Activated T-cell treated with anti-CD3 and anti-CD28 coated beads for 24 hours (primary cell): ENCODE measurements around the gene KCNK16.

ENCODE experiments used
- DNase-seq: peaks from one replicate; pipeline ENCODE4 v3.0.0-alpha.2; 2020; ENCODE audit warnings: low read depth

KCNK16 gene

DNA sequence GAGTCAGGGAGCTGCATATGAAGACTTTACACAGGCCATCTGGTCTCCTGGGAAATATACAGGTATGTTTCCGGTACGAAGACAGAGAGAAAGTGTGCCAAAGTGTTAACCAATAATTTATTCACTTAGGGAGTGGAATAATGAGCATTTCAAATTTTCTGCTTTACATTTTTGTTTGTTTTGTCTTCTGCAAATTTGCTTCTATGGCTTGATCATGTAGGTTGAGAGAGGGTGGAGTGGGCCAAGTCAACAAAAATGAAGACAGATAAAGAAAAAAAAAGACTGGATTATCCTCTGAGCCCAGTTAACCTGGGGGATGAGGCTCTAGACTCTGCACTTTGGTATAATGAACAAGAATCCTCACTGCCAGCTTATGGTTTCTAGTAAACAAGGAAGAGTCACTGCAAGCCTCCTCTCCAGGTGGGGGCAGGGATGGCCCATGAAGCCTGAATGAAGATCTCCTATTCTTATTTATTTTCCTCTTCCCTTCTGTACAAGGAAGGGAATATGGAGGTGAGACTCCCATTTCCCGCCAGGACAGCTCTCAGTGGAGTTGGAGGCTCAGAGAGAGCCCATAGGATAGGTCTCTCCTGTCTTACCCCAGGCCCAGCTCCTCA is 46.0 kb downstream of the KCNK16 start:
- DNase-seq = no peak

DNA sequence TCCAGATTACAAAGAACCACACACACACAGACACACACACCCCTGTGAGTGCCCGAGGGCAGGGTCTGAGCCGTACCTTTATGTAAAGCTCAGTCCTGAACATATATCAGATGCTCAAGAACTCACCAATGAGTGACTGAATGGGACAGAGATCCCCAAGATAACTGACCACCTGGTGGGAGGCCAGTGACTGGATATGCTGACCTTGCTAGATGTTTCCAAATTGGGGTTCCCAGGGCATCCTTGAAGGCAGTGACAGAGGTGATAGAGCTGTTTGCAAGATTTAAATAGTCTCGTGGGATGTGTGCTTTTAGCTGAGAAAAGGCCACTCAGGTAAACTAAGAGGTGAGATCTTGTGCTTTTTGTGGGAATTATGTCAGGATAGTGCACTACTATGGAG is 47.6 kb downstream of the KCNK16 start:
- DNase-seq = no peak

DNA sequence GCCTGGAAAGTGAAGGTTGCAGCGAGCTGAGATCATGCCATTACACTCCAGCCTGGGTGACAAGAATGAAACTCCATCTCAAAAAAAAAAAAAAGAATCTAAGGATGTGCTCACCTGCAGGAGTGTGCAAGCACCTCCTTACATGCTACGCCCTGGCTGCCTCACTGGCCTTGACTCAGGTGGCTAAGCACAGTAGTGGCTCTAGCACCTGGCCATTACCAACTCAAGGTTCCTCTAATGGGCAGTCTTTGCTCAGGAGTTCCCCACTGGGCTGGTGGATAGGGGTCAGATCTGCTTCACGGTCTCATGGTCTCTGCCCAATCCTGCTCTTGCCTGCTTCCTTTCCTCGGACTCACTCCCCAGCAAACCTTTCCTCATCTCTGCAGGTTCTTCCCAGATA is 48.0 kb downstream of the KCNK16 start:
- DNase-seq = no peak

DNA sequence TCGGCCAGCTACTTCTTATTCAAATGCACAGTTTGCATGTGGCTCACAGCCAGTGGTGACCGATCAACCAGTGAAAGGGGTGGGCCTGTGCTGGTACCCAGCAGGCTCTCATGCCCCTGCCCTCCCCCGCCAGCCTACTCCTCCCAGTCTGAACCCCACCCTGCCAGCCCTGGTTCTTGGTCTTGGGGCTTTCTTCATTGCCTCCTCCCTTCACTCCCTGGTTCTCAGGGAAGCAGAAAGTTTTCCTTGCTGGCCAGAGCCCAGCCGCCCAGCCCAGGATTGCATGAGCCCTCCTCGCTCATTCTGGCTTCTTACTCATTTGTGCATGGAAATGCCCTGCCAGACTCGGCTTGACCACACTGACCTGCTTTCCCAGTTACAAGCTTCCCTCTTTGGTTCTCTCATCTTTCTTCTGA is 49.1 kb downstream of the KCNK16 start:
- DNase-seq = no peak

DNA sequence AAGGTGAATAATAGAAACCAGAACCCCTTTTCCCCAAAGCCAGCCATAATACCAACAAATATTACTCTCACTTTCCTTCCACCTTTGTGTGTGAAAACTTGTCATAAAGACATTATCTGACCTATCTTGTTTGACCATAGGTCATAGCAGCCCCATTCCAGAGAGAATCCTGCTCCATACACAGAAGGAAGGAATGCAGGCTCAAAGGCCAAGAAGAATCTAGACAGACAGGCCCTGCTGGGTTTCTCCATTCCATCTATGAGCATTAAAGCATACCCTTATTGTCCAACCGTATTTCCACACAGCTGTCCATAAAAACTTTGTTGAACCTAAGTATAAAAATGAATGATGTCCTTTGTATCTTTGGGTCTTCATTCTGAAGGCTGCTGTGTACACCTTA is 52.5 kb downstream of the KCNK16 start:
- no peak for DNase-seq

DNA sequence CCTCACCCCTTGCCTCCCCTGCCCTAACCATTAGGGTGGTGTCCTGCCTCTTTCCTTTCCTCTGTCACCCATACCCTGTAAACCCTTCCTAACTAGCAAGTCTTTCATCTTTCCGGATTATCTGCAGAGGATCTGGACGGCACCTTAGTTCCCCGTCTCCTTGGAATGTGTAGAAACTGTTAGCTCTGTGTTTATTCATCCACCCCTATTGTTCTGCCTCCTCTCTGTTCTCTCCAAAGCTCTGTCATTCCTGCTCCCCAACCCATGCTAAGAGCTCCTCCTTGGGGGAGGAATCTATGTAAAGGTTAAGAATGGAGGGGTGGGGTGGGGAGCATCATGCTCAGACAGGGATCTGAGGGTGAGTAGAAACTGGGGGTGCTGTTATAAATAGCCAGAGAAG is 53.8 kb downstream of the KCNK16 start:
- DNase-seq = no peak

DNA sequence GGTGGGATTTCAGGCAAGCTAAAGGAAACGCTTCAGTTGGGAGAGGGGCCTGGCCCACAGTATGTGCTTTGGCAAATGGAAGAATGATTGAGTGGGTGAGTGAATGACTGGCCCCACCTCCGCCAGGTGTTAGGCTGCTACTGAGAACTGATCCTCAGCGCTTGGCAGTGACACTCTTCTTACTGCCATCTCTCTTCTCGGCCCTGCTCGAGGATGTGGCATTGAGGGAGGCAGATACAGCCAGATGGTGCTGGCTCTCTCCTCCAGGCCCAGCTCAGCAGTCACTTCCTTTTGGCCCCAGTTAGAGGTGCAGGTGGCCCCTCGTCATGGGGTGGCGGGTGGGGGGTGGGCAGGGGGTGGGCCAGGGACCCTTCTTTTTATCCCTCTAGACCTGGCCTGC is 54.3 kb downstream of the KCNK16 start:
- no peak for DNase-seq

DNA sequence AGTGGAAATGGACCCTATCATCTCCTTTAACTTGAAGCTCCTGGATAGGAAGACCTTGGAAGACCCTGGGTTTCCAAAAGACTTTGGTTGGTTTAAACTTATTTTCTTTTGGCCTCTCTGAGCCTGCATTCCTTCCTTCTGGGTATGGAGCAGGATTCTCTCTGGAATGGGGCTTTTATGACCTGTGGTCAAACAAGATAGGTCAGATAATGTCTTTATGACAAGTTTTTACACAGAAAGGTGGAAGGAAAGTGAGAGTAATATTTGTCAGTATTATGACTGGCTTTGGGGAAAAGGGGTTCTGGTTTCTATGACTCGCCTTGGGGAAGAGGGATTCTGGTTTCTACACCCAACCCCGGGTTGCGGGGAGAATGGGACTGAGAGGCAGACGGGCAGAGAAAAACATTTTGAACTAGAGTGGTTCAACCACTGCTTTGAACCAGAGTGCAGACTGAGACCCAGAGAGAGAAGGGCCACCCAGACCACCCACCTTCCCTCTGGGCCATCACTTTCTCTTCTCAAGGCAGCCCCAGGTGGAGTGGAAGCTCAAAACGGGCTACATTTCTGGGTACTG is 55.6 kb downstream of the KCNK16 start:
- DNase-seq = no peak

DNA sequence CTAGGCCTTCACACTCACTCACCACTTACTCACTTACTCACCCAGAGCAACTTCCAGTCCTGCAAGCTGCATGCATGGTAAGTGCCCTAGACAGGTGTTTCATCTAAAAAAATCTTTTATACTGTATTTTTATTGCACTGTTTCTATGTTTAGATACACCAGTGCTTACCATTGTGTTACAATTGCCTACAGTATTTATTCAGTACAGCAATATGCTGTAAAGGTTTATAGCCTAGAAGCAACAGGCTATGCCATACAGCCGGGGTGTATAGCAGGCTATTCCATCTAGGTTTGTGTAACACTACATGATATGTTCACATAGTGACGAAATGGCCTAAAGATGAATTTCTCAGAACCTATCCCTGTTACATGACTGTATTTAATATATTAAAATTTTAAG is 56.1 kb downstream of the KCNK16 start:
- DNase-seq = no peak
